Activated CD8-positive, alpha-beta memory T cell treated with anti-CD3 and anti-CD28 coated beads for 4 hours (primary cell): ENCODE data around the gene TTC34.

ENCODE experiments used
- DNase-seq, 2 donors: peaks; one replicate each; pipeline ENCODE4 v3.0.0-alpha.2; 2020; ENCODE audit warnings: low read depth in 2 of 2

The TTC34 gene

DNA sequence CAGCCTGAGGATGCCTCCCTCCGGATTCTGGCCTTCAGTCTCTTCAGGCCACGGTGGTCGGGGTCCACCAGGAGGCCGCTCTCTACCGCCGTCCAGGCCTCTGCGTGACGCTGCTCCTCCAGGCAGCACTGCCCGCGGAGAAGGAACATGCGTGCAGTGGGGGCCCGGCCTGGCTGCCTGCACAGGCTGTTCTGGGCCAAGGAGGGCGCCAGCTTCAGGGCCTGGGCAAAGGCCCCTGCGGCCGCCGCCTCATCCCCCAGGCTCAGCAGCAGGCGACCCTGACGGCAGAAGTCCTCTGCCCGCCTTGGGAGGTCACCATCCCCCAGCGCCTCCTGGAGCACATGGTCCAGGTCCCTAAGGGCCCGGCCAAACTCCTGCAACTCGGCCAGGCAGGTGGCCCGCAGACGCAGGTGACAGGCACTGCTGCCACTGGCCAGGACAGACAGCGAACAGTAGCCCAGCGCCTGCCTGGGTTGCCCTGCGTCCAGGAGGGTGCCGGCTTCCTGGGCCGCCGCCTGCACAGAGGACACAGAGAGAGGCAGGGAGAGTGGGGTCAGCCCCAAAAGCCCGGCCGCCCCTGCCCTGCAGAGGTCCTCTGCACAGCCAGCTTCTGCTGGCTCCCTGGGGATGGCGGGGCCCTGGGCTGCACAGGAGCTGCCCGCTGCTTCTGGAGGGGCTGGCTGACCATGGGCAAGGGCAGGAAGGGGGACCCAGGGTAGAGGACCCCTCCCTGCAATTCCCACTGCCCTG, 159.9 kb downstream of the TTC34 start:
- DNase-seq = no peak

GRCh38 chr1:2640626-2641025, 160.9 kb downstream of the TTC34 start:
- no peak for DNase-seq

- DNase-seq = no peak
Observed at GRCh38 chr1:2639607-2640521, 161.6 kb downstream of the TTC34 start.

- DNase-seq = no peak
Observed at GRCh38 chr1:2639203-2639602, 162.3 kb downstream of the TTC34 start.

GRCh38 chr1:2638466-2639115, 162.9 kb downstream of the TTC34 start:
- no peak for DNase-seq

GRCh38 chr1:2637442-2638145, 163.9 kb downstream of the TTC34 start:
- no peak for DNase-seq

GRCh38 chr1:2636733-2637132, 164.8 kb downstream of the TTC34 start:
- DNase-seq = no peak

DNA sequence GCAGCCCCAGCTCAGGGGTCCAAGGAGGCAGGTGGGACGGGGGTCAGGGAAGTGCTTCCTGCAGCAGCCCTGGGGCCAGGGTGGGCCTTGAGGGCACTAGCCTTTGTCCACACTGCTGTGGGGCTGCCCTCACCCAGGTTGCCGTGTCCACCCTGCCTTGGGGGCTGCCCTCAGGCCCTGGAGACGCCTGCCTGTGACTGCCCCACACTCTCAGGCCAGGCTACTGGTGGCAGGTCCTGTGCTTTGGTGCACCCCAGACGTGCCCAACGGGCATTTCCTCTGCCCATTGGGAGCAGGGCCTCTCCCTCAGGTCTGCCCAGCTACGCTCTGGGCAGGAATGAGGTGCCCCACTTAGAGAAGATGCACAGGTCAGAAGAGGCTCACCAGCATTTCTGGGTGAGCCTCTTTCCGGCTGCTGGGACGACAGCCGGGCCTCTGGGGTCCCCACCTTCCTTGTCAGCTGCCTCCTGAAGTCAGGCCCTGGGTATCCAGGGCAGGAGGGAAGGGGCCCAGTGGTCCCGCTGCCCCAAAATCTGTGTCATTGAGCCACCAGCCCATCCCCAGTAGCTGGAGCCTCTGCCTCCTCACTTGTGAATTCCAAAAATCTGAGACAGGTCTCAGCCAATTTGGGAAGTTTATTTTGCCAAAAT, 166.0 kb downstream of the TTC34 start:
- no peak for DNase-seq

- DNase-seq = no peak
Observed at GRCh38 chr1:2633936-2634491, 167.5 kb downstream of the TTC34 start.

DNA sequence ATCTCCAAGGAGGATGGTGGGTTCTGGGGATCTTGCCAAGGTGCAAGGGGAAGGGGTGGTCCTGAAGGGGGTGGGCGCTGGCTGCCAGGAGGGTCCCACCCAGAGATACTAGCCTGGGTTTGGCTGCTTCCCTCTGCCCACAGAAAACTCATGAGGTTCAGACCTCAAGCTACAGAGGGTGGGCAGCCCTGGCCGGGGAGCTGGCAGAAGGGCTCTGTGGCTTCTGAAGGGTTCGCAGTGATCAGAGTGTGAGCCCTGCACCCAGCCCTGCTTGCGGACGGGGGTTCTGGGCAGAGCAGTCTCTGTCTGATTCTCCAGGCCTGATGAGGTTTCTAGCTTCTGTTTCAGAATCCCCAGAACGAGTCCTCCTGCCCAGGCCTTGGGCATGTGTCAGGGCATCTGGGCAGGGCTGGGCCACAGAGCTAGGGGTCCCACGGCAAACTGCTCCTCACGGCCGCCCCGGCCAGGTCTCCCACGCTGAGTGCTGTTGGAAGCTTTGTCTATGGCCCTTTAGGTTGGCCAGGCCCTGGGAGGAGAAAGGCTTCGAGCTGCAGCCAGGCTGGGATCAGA, 168.0 kb downstream of the TTC34 start:
- DNase-seq = no peak

DNA sequence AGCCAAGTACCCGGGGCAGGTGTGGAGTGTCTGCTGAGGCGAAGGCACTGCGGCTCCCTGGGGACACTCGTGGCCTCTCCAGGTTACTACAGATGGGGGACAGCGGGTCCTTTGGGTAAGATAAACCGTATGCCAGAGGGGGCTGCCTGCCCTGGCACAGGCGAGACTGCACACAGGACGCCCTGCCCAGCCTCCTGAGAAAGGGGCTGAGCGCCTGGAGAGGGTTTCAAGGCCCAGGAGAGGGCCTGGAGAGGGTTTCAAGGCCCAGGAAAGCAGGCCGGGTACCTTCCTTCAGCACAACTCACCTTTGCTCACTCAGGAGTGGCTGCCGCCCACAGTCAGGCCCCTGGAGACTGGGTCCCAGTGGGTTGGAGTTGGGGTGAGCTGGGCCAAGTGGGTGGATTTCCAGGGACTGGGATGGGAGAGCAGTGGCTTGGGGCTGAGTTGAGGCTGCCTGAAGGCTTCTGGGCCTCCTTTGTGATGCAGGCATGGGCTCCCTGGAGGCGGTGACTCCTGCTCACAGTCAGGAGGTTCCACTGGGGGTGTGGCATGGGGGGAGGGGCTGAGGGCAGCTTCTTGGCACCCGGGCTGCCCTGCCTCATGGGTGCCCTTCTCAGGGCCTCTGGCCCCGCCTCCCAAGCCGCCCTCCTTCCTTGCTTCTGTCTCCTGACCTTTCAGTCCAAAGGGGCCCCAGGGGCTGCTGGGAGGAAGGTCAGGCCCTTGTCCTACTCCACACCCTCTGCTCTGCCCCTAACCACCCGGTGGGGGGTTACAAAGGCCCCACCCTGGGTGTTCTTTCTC, 168.7 kb downstream of the TTC34 start, which contains the start of gene MMEL1:
MMEL1 (minus strand) TSS at position 456 of the 801 bp plus-strand sequence. CDS start 3,532 bp downstream, outside the sequence.
- DNase-seq = no peak

DNA sequence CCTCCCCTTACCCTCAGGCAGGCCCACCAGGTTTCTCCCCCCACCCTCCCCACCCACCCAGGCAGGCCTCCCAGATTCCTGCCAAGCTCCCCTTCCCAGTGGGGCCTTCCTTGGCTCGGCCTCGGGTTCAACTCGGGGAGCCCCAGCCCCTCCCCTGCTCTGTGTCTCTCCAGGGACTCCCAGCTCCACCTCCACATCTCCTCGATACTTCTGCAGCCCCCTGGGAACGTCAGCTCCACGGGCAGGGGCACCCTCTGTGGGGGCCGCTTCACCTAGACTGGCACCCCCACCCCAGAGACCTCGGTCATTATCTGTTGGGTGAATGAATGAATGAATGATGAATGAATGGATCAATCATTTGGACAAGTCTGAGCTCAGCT, 169.5 kb downstream of the TTC34 start:
- DNase-seq = no peak

DNA sequence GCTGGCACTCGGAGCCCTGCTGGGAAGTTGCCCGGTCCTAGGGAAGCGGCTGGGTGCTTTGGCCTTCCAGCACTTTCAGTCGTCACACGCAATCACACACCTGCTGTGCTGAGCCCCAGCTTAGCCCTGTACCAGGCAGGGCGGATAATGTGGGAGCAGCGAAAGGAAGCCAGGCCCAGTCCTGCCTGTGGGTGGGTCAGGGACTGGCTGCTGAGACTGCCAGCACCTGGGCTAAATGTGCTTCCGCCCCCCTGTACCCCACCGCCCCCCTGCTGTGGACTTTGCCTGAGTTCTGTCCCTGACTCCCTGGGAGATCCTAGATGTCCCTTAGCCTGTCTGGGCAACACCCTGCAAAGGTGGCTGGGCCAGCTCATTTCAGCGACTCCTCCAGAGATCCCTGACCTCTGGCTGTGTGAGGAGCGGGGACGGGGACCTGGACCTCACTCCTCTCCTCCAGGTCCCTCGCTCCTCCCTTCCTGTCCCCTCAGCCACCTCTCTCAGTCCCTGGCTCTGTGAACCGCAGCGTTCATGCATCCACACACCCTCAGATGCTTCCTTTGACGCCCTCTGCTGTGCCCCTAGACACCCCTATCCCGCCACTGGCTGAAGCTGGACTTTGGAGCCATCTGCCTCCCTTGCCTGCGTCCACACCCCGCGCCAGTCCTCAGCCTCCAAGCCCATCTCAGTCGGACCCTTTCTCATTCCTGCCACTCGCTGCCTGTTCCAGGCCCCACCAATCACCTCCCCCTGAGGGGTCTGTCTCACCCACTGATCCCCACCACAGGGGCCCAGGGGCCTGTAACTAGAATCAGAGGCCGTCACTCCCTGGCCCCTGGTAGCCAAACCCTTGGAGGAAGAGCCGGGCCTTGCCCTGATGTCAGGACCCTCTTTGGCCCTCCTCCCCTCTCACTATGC, 170.1 kb downstream of the TTC34 start:
- no peak for DNase-seq

- DNase-seq = no peak
Observed at GRCh38 chr1:2630498-2631135, 170.9 kb downstream of the TTC34 start.

DNA sequence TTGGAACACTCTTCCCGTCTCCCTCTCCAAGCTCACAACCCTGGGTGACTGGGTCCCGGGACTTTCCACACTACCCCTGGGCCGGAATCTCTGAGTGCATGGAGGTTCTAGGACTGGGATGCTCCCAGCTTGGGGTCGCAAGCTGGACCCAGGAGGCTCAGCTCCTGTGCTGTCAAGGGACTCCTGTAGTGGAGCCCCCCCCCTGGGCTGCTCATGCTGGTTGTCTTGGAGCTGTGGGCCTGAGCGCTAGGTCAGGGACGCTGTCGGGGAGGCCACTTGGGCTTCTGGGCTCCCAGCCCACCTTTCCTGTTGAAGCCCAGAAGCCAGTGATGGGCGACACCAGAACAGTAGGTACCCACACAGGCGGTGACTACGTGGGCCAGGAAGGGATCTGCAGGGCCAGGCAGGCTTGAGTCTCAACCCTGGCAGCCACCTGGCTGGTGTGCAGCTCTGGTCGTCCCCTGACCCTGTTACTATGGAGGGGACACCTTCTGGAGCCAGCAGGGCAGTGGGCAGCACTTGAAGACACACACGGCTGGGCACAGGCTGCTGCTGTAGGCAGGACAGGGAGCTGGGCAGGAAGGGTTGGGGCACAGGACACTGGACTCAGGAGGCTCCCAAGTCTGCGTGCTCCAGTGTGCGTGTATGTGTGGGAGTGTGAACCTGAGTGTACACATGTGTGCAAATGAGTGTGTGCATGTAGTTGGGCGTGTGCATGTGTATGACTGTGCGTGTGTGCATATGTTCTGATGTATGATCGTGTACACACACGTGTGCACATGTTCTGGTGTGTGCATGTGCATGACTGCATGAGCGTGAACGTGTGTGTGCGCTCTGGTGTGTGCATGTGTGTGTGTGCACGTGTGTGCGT, 171.6 kb downstream of the TTC34 start:
- no peak for DNase-seq

GRCh38 chr1:2628933-2629626, 172.4 kb downstream of the TTC34 start:
- no peak for DNase-seq
